ENCODE data around the gene EN1.

EN1 gene

GRCh38 chr2:118846953-118847761, at the start of gene EN1:
Gene EN1, minus strand, starts transcription at chr2:118847648. Its CDS starts 481 bp downstream, at chr2:118847167.
- H3K27ac ChIP-seq = no peak within 1 kb of the TSS
- TF ChIP-seq ZFX (IDR thresholded peaks at IDR 0.05) = no peak

GRCh38 chr2:118893100-118893499, 45.7 kb upstream of the EN1 start:
- TF ChIP-seq CTCF (conservative IDR thresholded peaks at IDR 0.05) = no peak
- no peak for TF ChIP-seq ZFX (IDR thresholded peaks at IDR 0.05)
- no peak overlapping the region for H3K27ac ChIP-seq

- no peak overlapping the region for H3K27ac ChIP-seq
- TF ChIP-seq CTCF (conservative IDR thresholded peaks at IDR 0.05) = no peak
- no peak for TF ChIP-seq ZFX (IDR thresholded peaks at IDR 0.05)
Observed at GRCh38 chr2:118889995-118890394, 42.5 kb upstream of the EN1 start.

GRCh38 chr2:118883792-118884191, 36.3 kb upstream of the EN1 start:
- H3K27ac ChIP-seq = no peak overlapping the region
- TF ChIP-seq CTCF (conservative IDR thresholded peaks at IDR 0.05) (no peak), ZFX (IDR thresholded peaks at IDR 0.05) (no peak)

GRCh38 chr2:118882693-118883336, 35.4 kb upstream of the EN1 start:
- TF ChIP-seq ZFX (IDR thresholded peaks at IDR 0.05) = no peak
- peak; percentile 93 for TF ChIP-seq CTCF (conservative IDR thresholded peaks at IDR 0.05)
- H3K27ac ChIP-seq = peak overlapping the region; percentile 32; the same call in 1 of the 2 replicates

GRCh38 chr2:118881490-118882129, 34.2 kb upstream of the EN1 start:
- peak; percentile 66 for TF ChIP-seq CTCF (conservative IDR thresholded peaks at IDR 0.05)
- TF ChIP-seq ZFX (IDR thresholded peaks at IDR 0.05) = no peak
- no peak overlapping the region for H3K27ac ChIP-seq

- H3K27ac ChIP-seq = no peak overlapping the region
- TF ChIP-seq CTCF (conservative IDR thresholded peaks at IDR 0.05) (no peak), ZFX (IDR thresholded peaks at IDR 0.05) (no peak)
Observed at GRCh38 chr2:118880501-118880900, 33.1 kb upstream of the EN1 start.

All from C4-2B (cell line).